GM23338 (cell line): ENCODE data around the gene EHMT2. TPM values are rescaled to one million over a fixed set of nuclear protein-coding genes. Genes with fewer than 3 reads are reported as not detected.
A peak's percentile ranks its signal among the peaks of the same experiment; 100 is the strongest.

ENCODE experiments used
- ATAC-seq: fragments of 200-7000 bp; cut with Tn5 transposase; 3 replicates; pipeline ENCODE4 v1.9.1; 2020
- DNase-seq: peaks from one replicate; pipeline ENCODE4 v3.0.0-alpha.2; 2015; ENCODE audit warnings: low spot score
- H2AFZ ChIP-seq: fragments of 200-600 bp; sonication (generic); 2 replicates; pipeline ENCODE4 v1.8.0; 2016; ENCODE audit warnings: antibody characterized with exemption, mild to moderate bottlenecking, moderate library complexity
- H3F3A ChIP-seq: fragments of 200-600 bp; sonication (generic); replicated peaks from 2 replicates; pipeline ENCODE4 v1.8.0; 2017; ENCODE audit warnings: antibody characterized with exemption, mixed run types, low read depth
- H3K27ac ChIP-seq: fragments of 200-600 bp; sonication (generic); 2 replicates; pipeline ENCODE4 v1.6.1; 2016; ENCODE audit warnings: low read depth
- H3K27me3 ChIP-seq: fragments of 200-600 bp; sonication (generic); 2 replicates; pipeline ENCODE4 v1.8.0; 2016; ENCODE audit warnings: mild to moderate bottlenecking, mixed run types, moderate library complexity; ENCODE audit not compliant: insufficient read depth
- H3K36me3 ChIP-seq: fragments of 200-600 bp; sonication (generic); 2 replicates; pipeline ENCODE4 v1.8.0; 2016; ENCODE audit warnings: mild to moderate bottlenecking; ENCODE audit not compliant: insufficient read depth
- H3K4me1 ChIP-seq: fragments of 200-600 bp; sonication (generic); 2 replicates; pipeline ENCODE4 v1.8.0; 2016; ENCODE audit warnings: mild to moderate bottlenecking, moderate library complexity; ENCODE audit not compliant: insufficient read depth
- H3K4me2 ChIP-seq: fragments of 200-600 bp; sonication (generic); 2 replicates; pipeline ENCODE4 v1.7.1; 2017; ENCODE audit warnings: mixed run types
- H3K4me3 ChIP-seq: fragments of 200-600 bp; sonication (generic); 2 replicates; pipeline ENCODE4 v1.6.1; 2016; ENCODE audit warnings: mixed run types
- H3K79me2 ChIP-seq: fragments of 200-600 bp; sonication (generic); replicated peaks from 2 replicates; pipeline ENCODE4 v1.8.0; 2017; ENCODE audit warnings: mild to moderate bottlenecking; ENCODE audit not compliant: insufficient read depth
- H3K9me2 ChIP-seq: fragments of 200-600 bp; sonication (generic); 2 replicates; pipeline ENCODE4 v1.8.0; 2017; ENCODE audit not compliant: insufficient read depth
- H4K20me1 ChIP-seq: fragments of 200-600 bp; sonication (generic); replicated peaks from 2 replicates; pipeline ENCODE4 v1.8.0; 2017; ENCODE audit warnings: mild to moderate bottlenecking; ENCODE audit not compliant: insufficient read depth
- H3K27ac Mint-ChIP-seq: 2 replicates; pipeline ENCODE4 v1.8.0; 2020; ENCODE audit warnings: inconsistent platforms, mild to moderate bottlenecking, moderate library complexity, mixed read lengths
- H3K27me3 Mint-ChIP-seq: 3 replicates; pipeline ENCODE4 v1.8.0; 2022; ENCODE audit warnings: low read depth, mild to moderate bottlenecking, moderate library complexity, mixed read lengths, inconsistent platforms; ENCODE audit not compliant: insufficient read depth, poor library complexity
- H3K36me3 Mint-ChIP-seq: 3 replicates; pipeline ENCODE4 v1.8.0; 2021; ENCODE audit warnings: low read depth, mild to moderate bottlenecking, inconsistent platforms, moderate library complexity, mixed read lengths
- H3K4me1 Mint-ChIP-seq: 3 replicates; pipeline ENCODE4 v1.8.0; 2020; ENCODE audit warnings: mild to moderate bottlenecking, inconsistent platforms, mixed read lengths
- H3K4me3 Mint-ChIP-seq: 3 replicates; pipeline ENCODE4 v1.8.0; 2021; ENCODE audit warnings: moderate library complexity, mild to moderate bottlenecking, inconsistent platforms, mixed read lengths
- H3K9me3 Mint-ChIP-seq: 3 replicates; pipeline ENCODE4 v1.8.0; 2020; ENCODE audit warnings: moderate library complexity, mild to moderate bottlenecking, inconsistent platforms, mixed read lengths
- CREB1 ChIP-seq: fragments of 250-450 bp; sonication (Bioruptor Pico); IDR thresholded peaks from 2 replicates; pipeline ENCODE4 v1.5.0; 2020; ENCODE audit warnings: low read depth, mild to moderate bottlenecking, moderate library complexity
- ETS1 ChIP-seq: IDR thresholded peaks from 2 replicates; pipeline ENCODE4 v1.6.1; 2016; ENCODE audit warnings: antibody characterized with exemption
- EZH2 ChIP-seq: fragments of 200-600 bp; sonication (generic); IDR thresholded peaks from one replicate; pipeline ENCODE4 v1.8.0; 2017; ENCODE audit warnings: antibody characterized with exemption, mild to moderate bottlenecking, low read depth; ENCODE audit not compliant: unreplicated experiment
- EZH2phosphoT487 ChIP-seq: fragments of 200-600 bp; sonication (generic); IDR thresholded peaks from one replicate; pipeline ENCODE4 v1.8.1; 2018; ENCODE audit warnings: antibody characterized with exemption; ENCODE audit not compliant: unreplicated experiment
- NANOG ChIP-seq: IDR thresholded peaks from 2 replicates; pipeline ENCODE4 v1.6.1; 2016; ENCODE audit warnings: antibody characterized with exemption, borderline replicate concordance
- STAT1 ChIP-seq: IDR thresholded peaks from one replicate; pipeline ENCODE4 v1.6.1; 2016; ENCODE audit warnings: antibody characterized with exemption; ENCODE audit not compliant: unreplicated experiment
- ZNF331 ChIP-seq: fragments of 250-450 bp; sonication (Bioruptor Pico); IDR thresholded peaks from 2 replicates; pipeline ENCODE4 v1.5.0; 2020; ENCODE audit warnings: low read depth, mild to moderate bottlenecking, moderate library complexity
- polyA plus RNA-seq: library from polyadenylated mRNA; unstranded; fragments of >200 nt; fragmentation: Nextera tagmentation; extraction: Ambion mirVana; gene quantifications from 2 replicates; pipeline ENCODE4 v1.2.1, GENCODE V29; 2016
- total RNA-seq: library from RNA; depleted of rRNA; stranded (reverse); fragments of >200 nt; shearing (Covaris generic); gene quantifications from 2 replicates; pipeline ENCODE4 v1.2.3, GENCODE V29; 2014
- TF ChIP-seq, protein P1 (sequence below): fragments of 250-450 bp; sonication (Bioruptor Pico); IDR thresholded peaks from 2 replicates; pipeline ENCODE4 v1.5.0; 2020; ENCODE audit warnings: mild to moderate bottlenecking, moderate library complexity
- TF ChIP-seq, protein P2 (sequence below), 2 experiments: fragments of 200-600 bp in 1 of 2; sonication (generic) in 1 of 2; conservative IDR thresholded peaks; 2 replicates each; pipeline versions ENCODE4 v1.5.1 to v1.6.1; 2016 to 2017; ENCODE audit warnings: antibody characterized with exemption in 2 of 2, low read depth in 2 of 2, mild to moderate bottlenecking in 2 of 2, moderate library complexity in 1 of 2

EHMT2 gene
- total and polyA plus RNA-seq, 2 experiments from 2014 or later, result 113 to 193 TPM

GRCh38 chr6:31945154-31945506 lies 47.6 kb upstream of the EHMT2 start:
- Mint-ChIP-seq H3K27me3 (peaks cover 26% of the 10 kb centered on the region), H3K9me3 (peaks cover 3% of the 10 kb centered on the region; the same call in 1 of the 3 replicates), H3K27ac (no peak overlapping the region), H3K4me1 (peaks cover 7% of the 10 kb centered on the region), H3K36me3 (no peaks in the 10 kb centered on the region; the same call in 2 of the 3 replicates), H3K4me3 (no peak overlapping the region)
- Histone ChIP-seq H3K9me2 (no peaks in the 10 kb centered on the region), H4K20me1 (no peaks in the 10 kb centered on the region), H3K36me3 (no peaks in the 10 kb centered on the region), H3K27me3 (no peaks in the 10 kb centered on the region), H3K79me2 (no peaks in the 10 kb centered on the region), H2AFZ (no peak overlapping the region), H3F3A (no peaks in the 10 kb centered on the region), H3K27ac (no peak overlapping the region), H3K4me1 (no peaks in the 10 kb centered on the region), H3K4me3 (no peak overlapping the region), H3K4me2 (no peak overlapping the region)
- no peak for DNase-seq
- ATAC-seq, result 0 out of 3 replicates have a peak, but pooled peaks have one; percentile 16
- no peak for TF ChIP-seq STAT1
- TF ChIP-seq ETS1, result no peak

DNA sequence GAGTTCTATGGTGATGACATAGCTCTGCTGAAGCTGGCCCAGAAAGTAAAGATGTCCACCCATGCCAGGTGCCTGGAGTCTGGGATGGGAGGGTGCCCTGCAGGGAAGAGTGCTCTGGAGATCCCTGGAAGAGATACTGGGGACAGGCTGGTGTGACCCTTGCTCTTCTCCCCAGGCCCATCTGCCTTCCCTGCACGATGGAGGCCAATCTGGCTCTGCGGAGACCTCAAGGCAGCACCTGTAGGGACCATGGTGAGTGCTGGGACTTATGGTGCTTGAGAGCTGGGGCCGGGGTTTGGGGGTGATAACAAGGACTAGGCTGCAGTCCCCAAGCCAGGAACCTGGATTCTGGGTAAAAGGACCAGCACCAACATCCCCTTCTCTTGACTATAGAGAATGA lies 46.2 kb upstream of the EHMT2 start:
- H3K9me3 Mint-ChIP-seq, result peaks cover 3% of the 10 kb centered on the region; the same call in 1 of the 3 replicates
- peaks cover 9% of the 10 kb centered on the region for H3K4me1 Mint-ChIP-seq
- TF ChIP-seq, protein P1, sequence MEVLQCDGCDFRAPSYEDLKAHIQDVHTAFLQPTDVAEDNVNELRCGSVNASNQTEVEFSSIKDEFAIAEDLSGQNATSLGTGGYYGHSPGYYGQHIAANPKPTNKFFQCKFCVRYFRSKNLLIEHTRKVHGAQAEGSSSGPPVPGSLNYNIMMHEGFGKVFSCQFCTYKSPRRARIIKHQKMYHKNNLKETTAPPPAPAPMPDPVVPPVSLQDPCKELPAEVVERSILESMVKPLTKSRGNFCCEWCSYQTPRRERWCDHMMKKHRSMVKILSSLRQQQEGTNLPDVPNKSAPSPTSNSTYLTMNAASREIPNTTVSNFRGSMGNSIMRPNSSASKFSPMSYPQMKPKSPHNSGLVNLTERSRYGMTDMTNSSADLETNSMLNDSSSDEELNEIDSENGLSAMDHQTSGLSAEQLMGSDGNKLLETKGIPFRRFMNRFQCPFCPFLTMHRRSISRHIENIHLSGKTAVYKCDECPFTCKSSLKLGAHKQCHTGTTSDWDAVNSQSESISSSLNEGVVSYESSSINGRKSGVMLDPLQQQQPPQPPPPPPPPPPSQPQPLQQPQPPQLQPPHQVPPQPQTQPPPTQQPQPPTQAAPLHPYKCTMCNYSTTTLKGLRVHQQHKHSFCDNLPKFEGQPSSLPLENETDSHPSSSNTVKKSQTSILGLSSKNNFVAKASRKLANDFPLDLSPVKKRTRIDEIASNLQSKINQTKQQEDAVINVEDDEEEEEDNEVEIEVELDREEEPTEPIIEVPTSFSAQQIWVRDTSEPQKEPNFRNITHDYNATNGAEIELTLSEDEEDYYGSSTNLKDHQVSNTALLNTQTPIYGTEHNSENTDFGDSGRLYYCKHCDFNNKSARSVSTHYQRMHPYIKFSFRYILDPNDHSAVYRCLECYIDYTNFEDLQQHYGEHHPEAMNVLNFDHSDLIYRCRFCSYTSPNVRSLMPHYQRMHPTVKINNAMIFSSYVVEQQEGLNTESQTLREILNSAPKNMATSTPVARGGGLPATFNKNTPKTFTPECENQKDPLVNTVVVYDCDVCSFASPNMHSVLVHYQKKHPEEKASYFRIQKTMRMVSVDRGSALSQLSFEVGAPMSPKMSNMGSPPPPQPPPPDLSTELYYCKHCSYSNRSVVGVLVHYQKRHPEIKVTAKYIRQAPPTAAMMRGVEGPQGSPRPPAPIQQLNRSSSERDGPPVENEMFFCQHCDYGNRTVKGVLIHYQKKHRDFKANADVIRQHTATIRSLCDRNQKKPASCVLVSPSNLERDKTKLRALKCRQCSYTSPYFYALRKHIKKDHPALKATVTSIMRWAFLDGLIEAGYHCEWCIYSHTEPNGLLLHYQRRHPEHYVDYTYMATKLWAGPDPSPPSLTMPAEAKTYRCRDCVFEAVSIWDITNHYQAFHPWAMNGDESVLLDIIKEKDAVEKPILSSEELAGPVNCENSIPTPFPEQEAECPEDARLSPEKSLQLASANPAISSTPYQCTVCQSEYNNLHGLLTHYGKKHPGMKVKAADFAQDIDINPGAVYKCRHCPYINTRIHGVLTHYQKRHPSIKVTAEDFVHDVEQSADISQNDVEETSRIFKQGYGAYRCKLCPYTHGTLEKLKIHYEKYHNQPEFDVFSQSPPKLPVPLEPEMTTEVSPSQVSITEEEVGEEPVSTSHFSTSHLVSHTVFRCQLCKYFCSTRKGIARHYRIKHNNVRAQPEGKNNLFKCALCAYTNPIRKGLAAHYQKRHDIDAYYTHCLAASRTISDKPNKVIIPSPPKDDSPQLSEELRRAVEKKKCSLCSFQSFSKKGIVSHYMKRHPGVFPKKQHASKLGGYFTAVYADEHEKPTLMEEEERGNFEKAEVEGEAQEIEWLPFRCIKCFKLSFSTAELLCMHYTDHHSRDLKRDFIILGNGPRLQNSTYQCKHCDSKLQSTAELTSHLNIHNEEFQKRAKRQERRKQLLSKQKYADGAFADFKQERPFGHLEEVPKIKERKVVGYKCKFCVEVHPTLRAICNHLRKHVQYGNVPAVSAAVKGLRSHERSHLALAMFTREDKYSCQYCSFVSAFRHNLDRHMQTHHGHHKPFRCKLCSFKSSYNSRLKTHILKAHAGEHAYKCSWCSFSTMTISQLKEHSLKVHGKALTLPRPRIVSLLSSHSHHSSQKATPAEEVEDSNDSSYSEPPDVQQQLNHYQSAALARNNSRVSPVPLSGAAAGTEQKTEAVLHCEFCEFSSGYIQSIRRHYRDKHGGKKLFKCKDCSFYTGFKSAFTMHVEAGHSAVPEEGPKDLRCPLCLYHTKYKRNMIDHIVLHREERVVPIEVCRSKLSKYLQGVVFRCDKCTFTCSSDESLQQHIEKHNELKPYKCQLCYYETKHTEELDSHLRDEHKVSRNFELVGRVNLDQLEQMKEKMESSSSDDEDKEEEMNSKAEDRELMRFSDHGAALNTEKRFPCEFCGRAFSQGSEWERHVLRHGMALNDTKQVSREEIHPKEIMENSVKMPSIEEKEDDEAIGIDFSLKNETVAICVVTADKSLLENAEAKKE (CRISPR knock-in tag), result no peak
- TF ChIP-seq EZH2 (no peak), ZNF331 (CRISPR knock-in tag) (no peak), CREB1 (CRISPR knock-in tag) (no peak), NANOG (no peak), EZH2phosphoT487 (no peak)
- TF ChIP-seq, protein P2, sequence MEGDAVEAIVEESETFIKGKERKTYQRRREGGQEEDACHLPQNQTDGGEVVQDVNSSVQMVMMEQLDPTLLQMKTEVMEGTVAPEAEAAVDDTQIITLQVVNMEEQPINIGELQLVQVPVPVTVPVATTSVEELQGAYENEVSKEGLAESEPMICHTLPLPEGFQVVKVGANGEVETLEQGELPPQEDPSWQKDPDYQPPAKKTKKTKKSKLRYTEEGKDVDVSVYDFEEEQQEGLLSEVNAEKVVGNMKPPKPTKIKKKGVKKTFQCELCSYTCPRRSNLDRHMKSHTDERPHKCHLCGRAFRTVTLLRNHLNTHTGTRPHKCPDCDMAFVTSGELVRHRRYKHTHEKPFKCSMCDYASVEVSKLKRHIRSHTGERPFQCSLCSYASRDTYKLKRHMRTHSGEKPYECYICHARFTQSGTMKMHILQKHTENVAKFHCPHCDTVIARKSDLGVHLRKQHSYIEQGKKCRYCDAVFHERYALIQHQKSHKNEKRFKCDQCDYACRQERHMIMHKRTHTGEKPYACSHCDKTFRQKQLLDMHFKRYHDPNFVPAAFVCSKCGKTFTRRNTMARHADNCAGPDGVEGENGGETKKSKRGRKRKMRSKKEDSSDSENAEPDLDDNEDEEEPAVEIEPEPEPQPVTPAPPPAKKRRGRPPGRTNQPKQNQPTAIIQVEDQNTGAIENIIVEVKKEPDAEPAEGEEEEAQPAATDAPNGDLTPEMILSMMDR (conservative IDR thresholded peaks at IDR 0.05; ENCODE audit: low read depth in 2 of 2), result no peak
- no peak overlapping the region for H3K4me3 Mint-ChIP-seq
- H3K36me3 ChIP-seq, result no peaks in the 10 kb centered on the region
- peaks cover 26% of the 10 kb centered on the region for H3K27me3 Mint-ChIP-seq
- H3K27me3 ChIP-seq, result no peaks in the 10 kb centered on the region
- no peak overlapping the region for H3K4me2 ChIP-seq
- H3K9me2 ChIP-seq, result no peaks in the 10 kb centered on the region
- no peaks in the 10 kb centered on the region for H3K4me1 ChIP-seq
- H3K4me3 ChIP-seq, result no peak overlapping the region
- ATAC-seq, result no peak
- no peak overlapping the region for H3K27ac ChIP-seq
- H3F3A ChIP-seq, result no peaks in the 10 kb centered on the region
- no peaks in the 10 kb centered on the region for H4K20me1 ChIP-seq
- DNase-seq, result no peak
- no peak overlapping the region for H2AFZ ChIP-seq
- no peaks in the 10 kb centered on the region; the same call in 2 of the 3 replicates for H3K36me3 Mint-ChIP-seq
- no peak overlapping the region for H3K27ac Mint-ChIP-seq
- H3K79me2 ChIP-seq, result no peaks in the 10 kb centered on the region
